HepG2 (cell line): ENCODE results near the gene PLIN4. TPM values are rescaled to one million over a fixed set of nuclear protein-coding genes. Genes with fewer than 3 reads are reported as not detected.

Source experiments
- BORCS8-MEF2B ChIP-seq: sonication (generic); formaldehyde crosslinking; IDR thresholded peaks from 2 replicates; pipeline ENCODE4 v1.8.0; 2022; ENCODE audit warnings: mild to moderate bottlenecking, missing genetic modification reagents
- CEBPB ChIP-seq: IDR thresholded peaks from 2 replicates; pipeline ENCODE4 v1.6.1; 2011; ENCODE audit warnings: low read depth, low read length, improper control_type of control experiment, borderline replicate concordance
- CHD4 ChIP-seq: fragments of 200-600 bp; sonication (generic); IDR thresholded peaks from 2 replicates; pipeline ENCODE4 v1.7.0; 2017; ENCODE audit warnings: mild to moderate bottlenecking, low read length, borderline replicate concordance
- CREM ChIP-seq, 2 experiments: sonication (generic) in 1 of 2; formaldehyde crosslinking in 1 of 2; IDR thresholded peaks; 2 replicates each; pipeline versions ENCODE4 v1.4.0 to v1.6.1; 2016 to 2020; ENCODE audit warnings: antibody characterized with exemption in 1 of 2, mild to moderate bottlenecking in 1 of 2, missing genetic modification reagents in 1 of 2
- JARID2 ChIP-seq: sonication (generic); formaldehyde crosslinking; IDR thresholded peaks from 2 replicates; pipeline ENCODE4 v1.8.1; 2023; ENCODE audit warnings: missing genetic modification reagents, inconsistent platforms; ENCODE audit not compliant: insufficient replicate concordance
- MAFK ChIP-seq, 2 experiments: IDR thresholded peaks in 1 of 2; conservative IDR thresholded peaks in 1 of 2; 2 replicates each; pipeline ENCODE4 v1.6.1; 2011; ENCODE audit warnings: improper control_type of control experiment in 2 of 2, low read length in 2 of 2
- ONECUT2 ChIP-seq: sonication (generic); formaldehyde crosslinking; IDR thresholded peaks from 2 replicates; pipeline ENCODE4 v1.4.0; 2020; ENCODE audit warnings: missing genetic modification reagents
- SAP130 ChIP-seq: IDR thresholded peaks from 2 replicates; pipeline ENCODE4 v1.6.1; 2016; ENCODE audit warnings: low read depth
- ZMYM2 ChIP-seq: sonication (generic); formaldehyde crosslinking; IDR thresholded peaks from 2 replicates; pipeline ENCODE4 v1.8.0; 2022; ENCODE audit warnings: mild to moderate bottlenecking, missing genetic modification reagents
- ZNF232 ChIP-seq: sonication (generic); formaldehyde crosslinking; IDR thresholded peaks from 2 replicates; pipeline ENCODE4 v1.4.0; 2020; ENCODE audit warnings: missing genetic modification reagents, borderline replicate concordance
- ZNF264 ChIP-seq: sonication (generic); formaldehyde crosslinking; IDR thresholded peaks from 2 replicates; pipeline ENCODE4 v1.4.0; 2020; ENCODE audit warnings: missing genetic modification reagents
- ZNF350 ChIP-seq: sonication (generic); formaldehyde crosslinking; IDR thresholded peaks from 2 replicates; pipeline ENCODE4 v1.4.0; 2020; ENCODE audit warnings: mild to moderate bottlenecking, low read depth, missing genetic modification reagents, borderline replicate concordance
- ZNF570 ChIP-seq: sonication (generic); formaldehyde crosslinking; IDR thresholded peaks from 2 replicates; pipeline ENCODE4 v1.4.0; 2020; ENCODE audit warnings: mild to moderate bottlenecking, missing genetic modification reagents, borderline replicate concordance
- ZNF619 ChIP-seq: sonication (generic); formaldehyde crosslinking; IDR thresholded peaks from 2 replicates; pipeline ENCODE4 v1.4.0; 2020; ENCODE audit warnings: mild to moderate bottlenecking, missing genetic modification reagents
- ZNF883 ChIP-seq: sonication (generic); formaldehyde crosslinking; IDR thresholded peaks from 2 replicates; pipeline ENCODE4 v1.5.1; 2020; ENCODE audit warnings: mild to moderate bottlenecking, missing genetic modification reagents; ENCODE audit errors: not compliant biosample characterization
- polyA plus RNA-seq, 8 experiments: library from polyadenylated mRNA; depleted of rRNA in 3 of 8; stranded (reverse) in 7 of 8; unstranded in 1 of 8; fragments of >200 nt; fragmentation: Illumina TruSeq in 4 of 8; extraction: Trizol in 4 of 8; gene quantifications; 2 replicates each; pipeline versions ENCODE4 v1.2.1 to v1.2.3, GENCODE V29; 2011 to 2016; ENCODE audit warnings: low read depth in 4 of 8, missing spikeins in 1 of 8, mixed read lengths in 1 of 8; ENCODE audit not compliant: insufficient read depth in 1 of 8
- total RNA-seq, 5 experiments: library from RNA; depleted of rRNA; stranded (reverse); fragments of >200 nt; fragmentation: Illumina TruSeq; extraction: Trizol; gene quantifications; 2 replicates each; pipeline ENCODE4 v1.2.3, GENCODE V29; 2016; ENCODE audit warnings: low read depth in 1 of 5
- TF ChIP-seq, protein P1 (sequence below): sonication (generic); formaldehyde crosslinking; IDR thresholded peaks from 2 replicates; pipeline ENCODE4 v1.4.0; 2020; ENCODE audit warnings: missing genetic modification reagents
- TF ChIP-seq, protein P2 (sequence below): sonication (generic); formaldehyde crosslinking; conservative IDR thresholded peaks from 2 replicates; pipeline ENCODE4 v1.4.0; 2020; ENCODE audit warnings: missing genetic modification reagents
- TF ChIP-seq, protein P3 (sequence below): sonication (generic); formaldehyde crosslinking; IDR thresholded peaks from 2 replicates; pipeline ENCODE4 v1.5.0; 2020; ENCODE audit warnings: mild to moderate bottlenecking, missing genetic modification reagents, moderate library complexity
- TF ChIP-seq, protein P4 (sequence below): sonication (generic); formaldehyde crosslinking; conservative IDR thresholded peaks from 2 replicates; pipeline ENCODE4 v1.4.0; 2020; ENCODE audit warnings: missing genetic modification reagents

Gene PLIN4
- total and polyA plus RNA-seq, 2 of the 13 experiments (the other 11 are each of a cell fraction or from before 2014, with no cell fraction given), result 1.1 to 1.3 TPM

DNA sequence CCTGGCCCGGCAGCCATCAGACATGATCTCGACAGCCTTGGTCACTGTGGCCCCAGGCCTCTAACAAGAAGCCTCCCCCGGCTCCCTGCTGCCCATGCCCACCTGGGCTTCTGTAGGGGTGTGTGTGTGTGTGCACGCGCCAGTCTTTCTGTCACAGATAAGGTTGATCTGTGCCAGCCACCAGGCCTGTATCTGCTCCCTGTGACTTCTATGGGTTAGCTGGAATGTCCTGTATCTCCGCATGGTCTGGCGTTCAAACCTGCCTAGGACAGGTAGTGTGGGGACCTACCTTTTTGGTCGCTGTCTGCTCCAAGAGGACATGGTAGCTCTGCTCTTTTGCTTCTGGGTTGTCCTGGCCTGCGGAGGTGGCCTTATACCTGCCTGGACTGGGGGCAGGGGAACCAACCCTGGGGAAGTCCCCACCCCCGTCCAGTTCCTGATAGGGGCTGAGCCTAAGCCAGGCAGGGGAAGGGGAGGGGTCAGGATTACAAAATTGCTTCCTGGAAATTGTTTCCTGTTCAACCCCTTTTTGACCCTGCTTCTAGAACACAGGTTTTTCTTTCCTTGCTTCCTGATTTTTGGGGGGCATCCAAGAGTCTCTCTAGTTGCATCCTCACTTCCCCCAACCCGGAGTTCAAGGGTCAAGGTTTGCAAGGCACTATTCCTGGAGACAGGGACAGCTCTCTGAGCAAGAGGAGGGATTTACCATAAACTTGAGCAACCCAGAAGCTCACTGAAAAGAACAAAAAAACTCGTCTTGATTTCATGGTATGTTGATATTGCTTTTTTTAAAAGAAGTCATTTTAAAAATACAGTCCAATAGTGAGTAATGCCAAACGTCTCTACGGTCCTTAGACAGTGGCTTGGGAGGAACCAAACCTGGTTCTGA, 21.7 kb upstream of the PLIN4 start, which contains the start of gene LRG1 (continued):
- TF ChIP-seq JARID2 (CRISPR knock-in tag) (no peak), ZNF264 (CRISPR knock-in tag) (0 out of 2 replicates have a peak, but pooled peaks have one; percentile 27), ZNF570 (no peak), ZMYM2 (no peak), ONECUT2 (CRISPR knock-in tag) (no peak), CHD4 (peak; percentile 84; the same call in 1 of the 2 replicates), ZNF350 (no peak; the same call in none of the 2 replicates), CEBPB (peak; percentile 9; the same call in 1 of the 2 replicates), SAP130 (CRISPR knock-in tag) (peak; percentile 86), BORCS8-MEF2B (CRISPR knock-in tag) (peak; percentile 71; the same call in 1 of the 2 replicates), ZNF619 (CRISPR knock-in tag) (no peak), CREM (IDR thresholded peaks at IDR 0.05) (peak; percentile 52), CREM (CRISPR knock-in tag; IDR thresholded peaks at IDR 0.05) (no peak), ZNF232 (CRISPR knock-in tag) (peak; percentile 37; the same call in 1 of the 2 replicates), MAFK (conservative IDR thresholded peaks at IDR 0.05 in 1 of 2, IDR thresholded peaks at IDR 0.05 in 1 of 2; ENCODE audit: low read length in 2 of 2) (no peak), ZNF883 (CRISPR knock-in tag) (no peak)
- TF ChIP-seq, protein P1, sequence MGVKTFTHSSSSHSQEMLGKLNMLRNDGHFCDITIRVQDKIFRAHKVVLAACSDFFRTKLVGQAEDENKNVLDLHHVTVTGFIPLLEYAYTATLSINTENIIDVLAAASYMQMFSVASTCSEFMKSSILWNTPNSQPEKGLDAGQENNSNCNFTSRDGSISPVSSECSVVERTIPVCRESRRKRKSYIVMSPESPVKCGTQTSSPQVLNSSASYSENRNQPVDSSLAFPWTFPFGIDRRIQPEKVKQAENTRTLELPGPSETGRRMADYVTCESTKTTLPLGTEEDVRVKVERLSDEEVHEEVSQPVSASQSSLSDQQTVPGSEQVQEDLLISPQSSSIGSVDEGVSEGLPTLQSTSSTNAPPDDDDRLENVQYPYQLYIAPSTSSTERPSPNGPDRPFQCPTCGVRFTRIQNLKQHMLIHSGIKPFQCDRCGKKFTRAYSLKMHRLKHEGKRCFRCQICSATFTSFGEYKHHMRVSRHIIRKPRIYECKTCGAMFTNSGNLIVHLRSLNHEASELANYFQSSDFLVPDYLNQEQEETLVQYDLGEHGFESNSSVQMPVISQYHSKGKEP (CRISPR knock-in tag), result no peak
- TF ChIP-seq, protein P2, sequence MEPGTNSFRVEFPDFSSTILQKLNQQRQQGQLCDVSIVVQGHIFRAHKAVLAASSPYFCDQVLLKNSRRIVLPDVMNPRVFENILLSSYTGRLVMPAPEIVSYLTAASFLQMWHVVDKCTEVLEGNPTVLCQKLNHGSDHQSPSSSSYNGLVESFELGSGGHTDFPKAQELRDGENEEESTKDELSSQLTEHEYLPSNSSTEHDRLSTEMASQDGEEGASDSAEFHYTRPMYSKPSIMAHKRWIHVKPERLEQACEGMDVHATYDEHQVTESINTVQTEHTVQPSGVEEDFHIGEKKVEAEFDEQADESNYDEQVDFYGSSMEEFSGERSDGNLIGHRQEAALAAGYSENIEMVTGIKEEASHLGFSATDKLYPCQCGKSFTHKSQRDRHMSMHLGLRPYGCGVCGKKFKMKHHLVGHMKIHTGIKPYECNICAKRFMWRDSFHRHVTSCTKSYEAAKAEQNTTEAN (CRISPR knock-in tag), result no peak; the same call in 1 of the 2 replicates
- TF ChIP-seq, protein P3, sequence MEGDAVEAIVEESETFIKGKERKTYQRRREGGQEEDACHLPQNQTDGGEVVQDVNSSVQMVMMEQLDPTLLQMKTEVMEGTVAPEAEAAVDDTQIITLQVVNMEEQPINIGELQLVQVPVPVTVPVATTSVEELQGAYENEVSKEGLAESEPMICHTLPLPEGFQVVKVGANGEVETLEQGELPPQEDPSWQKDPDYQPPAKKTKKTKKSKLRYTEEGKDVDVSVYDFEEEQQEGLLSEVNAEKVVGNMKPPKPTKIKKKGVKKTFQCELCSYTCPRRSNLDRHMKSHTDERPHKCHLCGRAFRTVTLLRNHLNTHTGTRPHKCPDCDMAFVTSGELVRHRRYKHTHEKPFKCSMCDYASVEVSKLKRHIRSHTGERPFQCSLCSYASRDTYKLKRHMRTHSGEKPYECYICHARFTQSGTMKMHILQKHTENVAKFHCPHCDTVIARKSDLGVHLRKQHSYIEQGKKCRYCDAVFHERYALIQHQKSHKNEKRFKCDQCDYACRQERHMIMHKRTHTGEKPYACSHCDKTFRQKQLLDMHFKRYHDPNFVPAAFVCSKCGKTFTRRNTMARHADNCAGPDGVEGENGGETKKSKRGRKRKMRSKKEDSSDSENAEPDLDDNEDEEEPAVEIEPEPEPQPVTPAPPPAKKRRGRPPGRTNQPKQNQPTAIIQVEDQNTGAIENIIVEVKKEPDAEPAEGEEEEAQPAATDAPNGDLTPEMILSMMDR (CRISPR knock-in tag), result no peak
- TF ChIP-seq, protein P4, sequence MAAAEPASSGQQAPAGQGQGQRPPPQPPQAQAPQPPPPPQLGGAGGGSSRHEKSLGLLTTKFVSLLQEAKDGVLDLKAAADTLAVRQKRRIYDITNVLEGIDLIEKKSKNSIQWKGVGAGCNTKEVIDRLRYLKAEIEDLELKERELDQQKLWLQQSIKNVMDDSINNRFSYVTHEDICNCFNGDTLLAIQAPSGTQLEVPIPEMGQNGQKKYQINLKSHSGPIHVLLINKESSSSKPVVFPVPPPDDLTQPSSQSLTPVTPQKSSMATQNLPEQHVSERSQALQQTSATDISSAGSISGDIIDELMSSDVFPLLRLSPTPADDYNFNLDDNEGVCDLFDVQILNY (CRISPR knock-in tag), result no peak
